K562 (cell line): ENCODE measurements around the gene DNER. TPM values are rescaled to one million over a fixed set of nuclear protein-coding genes. Genes with fewer than 3 reads are reported as not detected.

Experiments used
- ATAC-seq: fragments of 200-7000 bp; cut with Tn5 transposase; 3 replicates; pipeline ENCODE4 v1.9.1; 2020; ENCODE audit warnings: moderate library complexity
- BruUV-seq: library from RNA; stranded (reverse); fragments of 400-500 nt; replicated peaks from 2 replicates; lab custom pipeline; 2021; lab: Mats Ljungman, UMichigan
- CTCF ChIA-PET: fragments of 300-600 bp; formaldehyde crosslinking; extraction: SDS; loops from one replicate; lab custom pipeline; 2021; ENCODE audit warnings: low intra/inter-chr PET ratio; lab: Yijun Ruan, JAX
- POLR2A ChIA-PET: fragments of 300-600, 350-650 bp; sonication (Branson Sonifier 250); formaldehyde crosslinking; extraction: SDS; loops from one replicate; lab custom pipeline; 2021; ENCODE audit warnings: antibody characterized with exemption, inconsistent platforms; lab: Yijun Ruan, JAX
- DNase-seq, 4 experiments: peaks; one replicate each; pipeline versions ENCODE4 v3.0.0 to v3.0.0-alpha.2; 2011 to 2018; ENCODE audit warnings: low spot score in 3 of 4, mixed read lengths in 3 of 4; ENCODE audit errors: extremely low read depth in 1 of 4
- FAIRE-seq: peaks from 2 replicates; lab custom pipeline; 2011; peaks lifted over from hg19 to GRCh38; lab: Jason Lieb, UNC
- H2AFZ ChIP-seq: 2 replicates; pipeline ENCODE4 v1.6.0; 2011; ENCODE audit warnings: low read depth, low read length, control low read depth, inconsistent platforms
- H3K27ac ChIP-seq: fragments of 200-600 bp; 3 replicates; pipeline ENCODE4 v1.8.0; 2011; ENCODE audit warnings: low read depth, mild to moderate bottlenecking, control low read depth, inconsistent platforms, low read length, moderate library complexity, mixed read lengths; ENCODE audit errors: extremely low read depth
- H3K27me3 ChIP-seq, 2 experiments: fragments of 300-600 bp in 1 of 2; 2 replicates in 1 of 2; 3 replicates in 1 of 2; pipeline versions ENCODE4 v1.6.0 to v1.8.0; 2011; ENCODE audit warnings: inconsistent platforms in 2 of 2, low read length in 2 of 2, mild to moderate bottlenecking in 1 of 2, mixed read lengths in 1 of 2, moderate library complexity in 1 of 2; ENCODE audit not compliant: control insufficient read depth in 2 of 2, insufficient read depth in 2 of 2
- H3K36me3 ChIP-seq: fragments of 300-600 bp; 3 replicates; pipeline ENCODE4 v1.8.0; 2011; ENCODE audit warnings: mild to moderate bottlenecking, low read length, inconsistent platforms; ENCODE audit not compliant: control insufficient read depth, insufficient read depth
- H3K4me1 ChIP-seq, 2 experiments: fragments of 200-600 bp in 1 of 2; replicated peaks in 1 of 2; 2 replicates in 1 of 2; 3 replicates in 1 of 2; pipeline versions ENCODE4 v1.5.1 to v1.8.0; 2011; ENCODE audit warnings: inconsistent platforms in 2 of 2, low read length in 2 of 2, mild to moderate bottlenecking in 1 of 2, mixed read lengths in 1 of 2, moderate library complexity in 1 of 2; ENCODE audit not compliant: control insufficient read depth in 2 of 2, insufficient read depth in 2 of 2
- H3K4me2 ChIP-seq: 2 replicates; pipeline ENCODE4 v1.6.1; 2011; ENCODE audit warnings: low read length, control low read depth, inconsistent platforms, mixed read lengths; ENCODE audit not compliant: insufficient read depth
- H3K4me3 ChIP-seq: fragments of 200-600 bp; sonication (generic), shearing (Covaris generic); 2 replicates; pipeline ENCODE4 v1.5.1; 2016; ENCODE audit warnings: control low read depth, inconsistent platforms
- H3K79me2 ChIP-seq: fragments of 200-600 bp; 3 replicates; pipeline ENCODE4 v1.8.0; 2011; ENCODE audit warnings: low read length, inconsistent platforms; ENCODE audit not compliant: control insufficient read depth, insufficient read depth
- H3K9ac ChIP-seq, 2 experiments: 2 replicates each; pipeline versions ENCODE4 v1.6.0 to v1.6.1; 2011; ENCODE audit warnings: low read depth in 2 of 2, low read length in 2 of 2, control low read depth in 1 of 2, inconsistent platforms in 1 of 2, mild to moderate bottlenecking in 1 of 2, mixed read lengths in 1 of 2; ENCODE audit not compliant: insufficient read depth in 1 of 2
- H3K9me1 ChIP-seq: one replicate; pipeline ENCODE4 v1.6.0; 2011; ENCODE audit warnings: inconsistent platforms, mild to moderate bottlenecking, low read length, moderate library complexity; ENCODE audit not compliant: control insufficient read depth, insufficient read depth
- H3K9me3 ChIP-seq: replicated peaks from 2 replicates; pipeline ENCODE4 v1.5.1; 2011; ENCODE audit warnings: low read depth, low read length, inconsistent platforms; ENCODE audit not compliant: control insufficient read depth, insufficient read depth
- H4K20me1 ChIP-seq: replicated peaks from 2 replicates; pipeline ENCODE4 v1.6.1; 2011; ENCODE audit warnings: low read length, inconsistent platforms, mixed read lengths; ENCODE audit not compliant: control insufficient read depth, insufficient read depth
- CCNT2 ChIP-seq: IDR thresholded peaks from 2 replicates; pipeline ENCODE4 v1.6.1; 2011; ENCODE audit warnings: borderline replicate concordance, low read depth, mild to moderate bottlenecking, moderate library complexity, mixed read lengths, low read length; ENCODE audit not compliant: insufficient read length; ENCODE audit errors: extremely low read depth
- DEAF1 ChIP-seq: fragments of 450-650 bp; formaldehyde crosslinking; IDR thresholded peaks from 2 replicates; pipeline ENCODE4 v1.4.0; 2020; ENCODE audit warnings: mild to moderate bottlenecking, moderate library complexity
- GABPB2 ChIP-seq: fragments of 250-450 bp; sonication (Bioruptor Pico); conservative IDR thresholded peaks from 2 replicates; pipeline ENCODE4 v1.5.1; 2021; ENCODE audit warnings: mild to moderate bottlenecking
- NFIC ChIP-seq: fragments of 450-650 bp; IDR thresholded peaks from 2 replicates; pipeline ENCODE4 v1.6.1; 2017; ENCODE audit warnings: mild to moderate bottlenecking, inconsistent platforms
- PHF8 ChIP-seq: fragments of 200-600 bp; sonication (generic); IDR thresholded peaks from 2 replicates; pipeline ENCODE4 v1.6.1; 2012; ENCODE audit warnings: mixed run types, mild to moderate bottlenecking, inconsistent platforms, low read length, moderate library complexity, borderline replicate concordance
- RREB1 ChIP-seq: fragments of 250-450 bp; sonication (Bioruptor Pico); IDR thresholded peaks from 2 replicates; pipeline ENCODE4 v1.4.0; 2020
- THRA ChIP-seq: fragments of 450-650 bp; IDR thresholded peaks from 2 replicates; pipeline ENCODE4 v1.6.1; 2017; ENCODE audit warnings: mild to moderate bottlenecking, moderate library complexity
- ZNF354B ChIP-seq: fragments of 250-450 bp; sonication (Bioruptor Pico); IDR thresholded peaks from 2 replicates; pipeline ENCODE4 v1.4.0; 2020
- ZNF444 ChIP-seq: fragments of 250-450 bp; sonication (Bioruptor Pico); IDR thresholded peaks from 2 replicates; pipeline ENCODE4 v1.4.0; 2020; ENCODE audit warnings: mild to moderate bottlenecking, moderate library complexity
- ZNF586 ChIP-seq: fragments of 450-650 bp; formaldehyde crosslinking; conservative IDR thresholded peaks from 2 replicates; pipeline ENCODE4 v1.4.0; 2020; ENCODE audit warnings: mild to moderate bottlenecking, moderate library complexity
- WGBS: fragments of 100-300 bp; shearing (Covaris generic); methylation state at CpG from one replicate; pipeline ENCODE4 v1.1.6; 2016; ENCODE audit warnings: low coverage, mixed read lengths; ENCODE audit not compliant: insufficient coverage; ENCODE audit errors: missing lambda C conversion rate; 5-methylcytosine and 5-hydroxymethylcytosine counted together
- in situ Hi-C: fragments of 300-500 bp; cut with MboI; formaldehyde crosslinking; loops from 4 replicates; pipeline ENCODE4 v1.15.0; 2018; ENCODE audit warnings: inconsistent platforms, mixed read lengths
- intact Hi-C: fragments of 100-400 bp; cut with micrococcal nuclease; formaldehyde crosslinking; loops from 2 replicates; pipeline ENCODE4 v1.14.2; 2022
- polyA plus RNA-seq, 8 experiments: library from polyadenylated mRNA; depleted of rRNA in 4 of 8; stranded (reverse) in 5 of 8; unstranded in 3 of 8; fragments of >200 nt; fragmentation: Nextera tagmentation in 2 of 8; fragmentation: Illumina TruSeq in 1 of 8; extraction: Ambion mirVana in 2 of 8; extraction: Trizol in 1 of 8; gene quantifications; 2 replicates each; pipeline versions ENCODE4 v1.2.1 to v1.2.3, GENCODE V29; 2011 to 2014; ENCODE audit warnings: inconsistent platforms in 1 of 8, missing spikeins in 1 of 8
- total RNA-seq, 7 experiments: library from RNA; depleted of rRNA in 6 of 7; stranded (reverse); fragments of >200 nt in 6 of 7; fragmentation: Illumina TruSeq in 2 of 7; extraction: Trizol in 2 of 7; gene quantifications; 2 replicates each; pipeline versions ENCODE4 v1.2.1 to v1.2.3, GENCODE V29; 2011 to 2021; ENCODE audit warnings: low replicate concordance in 1 of 7

DNER gene
- total and polyA plus RNA-seq, 9 of the 15 experiments (the other 6 are each of a cell fraction or from before 2014, with no cell fraction given), result not detected

GRCh38 chr2:229752970-229753729 lies 38.8 kb upstream of the DNER start (continued):
- TF ChIP-seq RREB1 (CRISPR knock-in tag) (no peak), PHF8 (no peak)

GRCh38 chr2:229749779-229750178 lies 35.4 kb upstream of the DNER start:
- Histone ChIP-seq H3K27ac (no peak overlapping the region), H3K9me3 (no peaks in the 10 kb centered on the region), H3K4me3 (no peak overlapping the region), H3K36me3 (no peaks in the 10 kb centered on the region), H3K9ac (no peak overlapping the region), H2AFZ (0 out of 2 replicates have a peak overlapping the region, but pooled peaks have one; percentile 40), H3K4me2 (no peak overlapping the region), H3K4me1 (no peaks in the 10 kb centered on the region; a peak in 2 of 5 replicates), H3K79me2 (no peaks in the 10 kb centered on the region), H3K27me3 (no peaks in the 10 kb centered on the region), H3K9me1 (no peaks in the 10 kb centered on the region), H4K20me1 (no peaks in the 10 kb centered on the region)
- no peak for FAIRE-seq
- 10% methylated on average over 4 of the region's 6 CpGs for WGBS
- BruUV-seq, result no TSS peak
- ATAC-seq, result peak; percentile 72
- ChIA-PET POLR2A (no interaction called here), CTCF (no interaction called here)
- DNase-seq, result no peak
- intact Hi-C loops, result no loop called here
- in situ Hi-C loops, result no loop called here
- TF ChIP-seq CCNT2, result no peak
- TF ChIP-seq GABPB2 (CRISPR knock-in tag), result no peak
- TF ChIP-seq ZNF354B (CRISPR knock-in tag), result no peak
- no peak for TF ChIP-seq ZNF586 (CRISPR knock-in tag)
- no peak for TF ChIP-seq NFIC
- no peak for TF ChIP-seq THRA
- no peak for TF ChIP-seq DEAF1 (CRISPR knock-in tag)
- no peak for TF ChIP-seq ZNF444
